AG09319 (cell line): ENCODE data around the gene SKA2.

Experiments
- DNase-seq: peaks from one replicate; pipeline ENCODE4 v3.0.0-alpha.2; 2010; ENCODE audit warnings: low read depth; ENCODE audit errors: extremely low read depth
- CTCF ChIP-seq: IDR thresholded peaks from 2 replicates; pipeline ENCODE4 v1.5.1; 2011; ENCODE audit warnings: low read depth, mild to moderate bottlenecking, inconsistent platforms, low read length, moderate library complexity

SKA2 gene

GRCh38 chr17:59154721-59155438 is at the start of gene SKA2:
Gene SKA2, minus strand, starts transcription at chr17:59155186. Its CDS starts 23 bp downstream, at chr17:59155163.
- TF ChIP-seq CTCF = no peak
- DNase-seq = no peak

DNA sequence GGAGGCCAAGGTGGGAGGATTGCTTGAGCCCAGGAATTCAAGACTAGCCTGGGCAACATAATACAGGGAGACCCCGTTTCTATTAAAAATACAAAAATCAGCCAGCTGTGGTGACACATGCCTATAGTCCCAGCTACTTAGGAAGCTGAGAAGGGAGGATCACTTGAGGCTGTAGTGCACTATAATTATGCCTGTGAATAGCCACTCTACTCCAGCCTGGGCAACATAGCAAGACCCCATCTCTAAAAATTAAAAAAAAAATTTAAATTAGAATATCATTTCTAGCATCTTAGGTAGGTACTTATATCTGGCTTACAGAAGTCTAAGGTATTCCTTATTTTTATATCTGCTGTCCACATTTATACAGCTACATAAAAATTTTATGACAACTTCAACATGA is 47.3 kb upstream of the SKA2 start:
- no peak for TF ChIP-seq CTCF
- no peak for DNase-seq

- no peak for DNase-seq
- TF ChIP-seq CTCF = no peak
Observed at GRCh38 chr17:59199398-59199797, 44.4 kb upstream of the SKA2 start.

DNA sequence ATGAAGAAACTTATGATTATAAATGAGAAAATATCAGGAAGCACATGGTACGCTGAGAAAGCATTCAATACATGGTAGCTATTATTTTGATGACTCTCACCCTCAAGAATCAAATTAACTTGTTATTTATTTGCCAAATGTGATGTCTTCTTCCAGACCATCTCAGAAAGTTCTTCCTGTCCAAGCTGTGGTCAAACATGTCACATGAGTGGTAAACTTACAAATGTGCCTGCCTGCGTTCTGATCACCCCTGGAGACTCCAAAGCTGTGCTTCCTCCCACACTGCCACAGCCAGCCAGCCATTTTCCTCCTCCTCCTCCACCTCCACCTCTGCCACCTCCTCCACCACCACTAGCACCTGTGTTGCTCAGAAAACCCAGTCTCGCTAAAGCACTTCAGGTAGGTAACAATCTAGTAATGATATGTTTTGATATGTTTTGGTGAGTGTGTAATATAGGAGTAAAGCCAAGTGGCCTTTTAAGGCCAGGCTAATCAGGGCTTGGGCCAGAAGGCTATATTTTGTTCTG is 38.4 kb upstream of the SKA2 start:
- TF ChIP-seq CTCF = no peak
- DNase-seq = no peak

DNA sequence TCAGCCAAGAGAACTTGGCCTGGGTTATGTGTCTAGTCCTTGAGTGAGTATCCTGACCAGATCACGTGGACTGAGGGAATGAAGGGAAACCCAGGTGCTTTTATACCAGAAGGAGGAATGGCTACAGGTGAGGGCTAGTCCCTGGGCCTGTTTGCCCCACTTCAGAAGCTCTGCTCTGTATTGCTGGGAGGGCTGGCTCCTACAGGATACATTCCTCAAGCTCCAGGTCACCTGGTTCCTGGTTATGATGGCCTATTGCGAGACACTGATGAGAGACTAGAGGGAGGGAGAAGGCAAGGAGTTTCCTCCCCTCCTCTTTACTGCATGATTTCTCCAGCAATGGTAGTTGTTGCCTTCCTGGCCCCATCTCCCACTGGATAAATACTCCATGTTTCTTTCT is 35.8 kb upstream of the SKA2 start:
- no peak for DNase-seq
- no peak for TF ChIP-seq CTCF

DNA sequence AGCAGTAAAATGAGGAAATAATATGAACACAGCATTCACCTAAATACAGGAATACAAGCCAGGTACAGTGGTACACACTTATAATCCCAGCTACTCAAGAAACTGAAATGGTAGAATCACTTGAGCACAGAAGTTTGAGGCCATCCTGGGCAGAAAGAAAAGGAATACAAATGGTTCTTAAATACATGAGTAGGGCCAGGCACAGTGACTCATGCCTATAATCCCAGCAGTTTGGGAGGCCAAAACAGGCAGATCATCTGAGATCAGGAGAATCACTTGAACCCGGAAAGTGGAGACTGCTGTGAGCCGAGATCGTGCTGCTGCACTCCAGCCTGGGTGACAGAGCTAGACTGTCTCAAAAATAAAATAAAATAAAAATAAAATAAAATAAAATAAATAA is 31.9 kb upstream of the SKA2 start:
- DNase-seq = no peak
- no peak for TF ChIP-seq CTCF

DNA sequence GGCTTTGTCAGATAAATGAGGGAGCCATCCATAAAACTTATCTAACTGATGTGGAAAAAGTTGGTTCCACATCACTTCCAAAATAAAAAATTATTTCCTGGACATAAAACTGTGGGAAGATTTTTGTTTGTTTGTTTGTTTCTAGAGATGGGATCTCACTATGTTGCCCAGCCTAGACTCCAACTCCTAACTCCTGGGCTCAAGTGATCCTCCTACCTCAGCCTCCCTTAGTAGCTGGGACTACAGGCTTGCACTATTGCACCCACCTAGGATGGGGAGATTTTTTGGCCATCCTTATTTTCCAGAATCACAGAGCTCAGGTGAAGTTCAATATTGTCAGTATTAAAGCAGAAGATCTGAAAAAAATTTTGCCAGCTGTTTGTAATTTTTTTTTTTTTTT is 31.0 kb upstream of the SKA2 start:
- TF ChIP-seq CTCF = no peak
- no peak for DNase-seq
